ENCODE data around the gene HEPHL1. TPM values are rescaled to one million over a fixed set of nuclear protein-coding genes. Genes with fewer than 3 reads are reported as not detected.

The HEPHL1 gene
- total RNA-seq, 2 donors from 2014 or later, result not detected

DNA sequence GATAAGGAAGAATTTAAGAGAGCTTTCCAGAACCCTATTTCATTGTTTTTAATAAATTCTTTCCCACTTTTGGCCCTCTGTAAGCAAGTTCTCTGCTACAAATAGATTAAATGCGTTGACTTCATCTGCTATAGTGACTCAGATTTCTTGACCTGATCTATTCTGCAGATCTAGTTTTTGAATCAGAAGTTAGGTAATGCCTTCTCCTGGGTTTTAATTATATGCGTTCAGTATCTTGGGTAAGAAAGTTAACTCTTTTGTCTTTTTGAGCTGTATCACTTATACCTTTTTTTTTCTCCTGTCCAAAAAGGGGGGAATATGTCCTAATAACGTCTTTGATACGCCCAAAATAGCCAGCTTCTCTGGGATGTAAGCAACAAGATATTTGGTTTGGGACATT is 2.4 kb upstream of the HEPHL1 start:
- H3K27me3 ChIP-seq (replicated peaks; ENCODE audit: insufficient read depth), result no peaks in the 10 kb centered on the region
- no peak overlapping the region for H3K27ac ChIP-seq
- no peak for ATAC-seq (ENCODE audit: insufficient number of reproducible peaks, low FRiP score, low read depth)
- no peak overlapping the region for H3K4me3 ChIP-seq
- H3K4me1 ChIP-seq (ENCODE audit: control insufficient read depth in 1 of 2, low read depth in 2 of 2), result no peaks in the 10 kb centered on the region
- DNase-seq (ENCODE audit: low spot score), result no peak
- H3K36me3 ChIP-seq, result no peaks in the 10 kb centered on the region
- no peaks in the 10 kb centered on the region for H3K9me3 ChIP-seq
- TF ChIP-seq, protein P1, sequence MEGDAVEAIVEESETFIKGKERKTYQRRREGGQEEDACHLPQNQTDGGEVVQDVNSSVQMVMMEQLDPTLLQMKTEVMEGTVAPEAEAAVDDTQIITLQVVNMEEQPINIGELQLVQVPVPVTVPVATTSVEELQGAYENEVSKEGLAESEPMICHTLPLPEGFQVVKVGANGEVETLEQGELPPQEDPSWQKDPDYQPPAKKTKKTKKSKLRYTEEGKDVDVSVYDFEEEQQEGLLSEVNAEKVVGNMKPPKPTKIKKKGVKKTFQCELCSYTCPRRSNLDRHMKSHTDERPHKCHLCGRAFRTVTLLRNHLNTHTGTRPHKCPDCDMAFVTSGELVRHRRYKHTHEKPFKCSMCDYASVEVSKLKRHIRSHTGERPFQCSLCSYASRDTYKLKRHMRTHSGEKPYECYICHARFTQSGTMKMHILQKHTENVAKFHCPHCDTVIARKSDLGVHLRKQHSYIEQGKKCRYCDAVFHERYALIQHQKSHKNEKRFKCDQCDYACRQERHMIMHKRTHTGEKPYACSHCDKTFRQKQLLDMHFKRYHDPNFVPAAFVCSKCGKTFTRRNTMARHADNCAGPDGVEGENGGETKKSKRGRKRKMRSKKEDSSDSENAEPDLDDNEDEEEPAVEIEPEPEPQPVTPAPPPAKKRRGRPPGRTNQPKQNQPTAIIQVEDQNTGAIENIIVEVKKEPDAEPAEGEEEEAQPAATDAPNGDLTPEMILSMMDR (IDR thresholded peaks at IDR 0.05), result no peak

DNA sequence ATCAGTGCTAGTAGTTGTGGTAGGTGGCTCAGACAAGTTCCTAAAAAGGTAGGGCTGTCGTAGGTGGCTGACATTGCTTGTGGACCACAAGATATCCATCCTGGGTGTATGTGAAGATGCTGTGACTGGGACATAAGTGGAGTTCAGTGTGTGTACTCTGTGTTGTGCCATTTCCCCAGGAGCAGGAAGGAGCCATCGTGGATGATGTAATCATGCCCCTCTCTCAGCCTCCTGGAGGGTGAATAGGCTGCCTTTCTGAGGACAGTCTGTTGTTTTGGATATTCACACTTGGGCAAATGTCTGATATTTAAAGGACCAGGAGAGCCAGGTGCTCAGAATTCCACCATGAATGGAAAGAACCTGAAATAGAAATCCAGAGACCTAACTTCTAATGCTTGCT is 2.7 kb downstream of the HEPHL1 start:
- Histone ChIP-seq H3K4me3 (no peak overlapping the region), H3K27me3 (replicated peaks; ENCODE audit: insufficient read depth) (no peaks in the 10 kb centered on the region), H3K27ac (no peak overlapping the region), H3K9me3 (peaks cover 6% of the 10 kb centered on the region), H3K4me1 (ENCODE audit: control insufficient read depth in 1 of 2, low read depth in 2 of 2) (no peaks in the 10 kb centered on the region), H3K36me3 (no peaks in the 10 kb centered on the region)
- ATAC-seq (ENCODE audit: insufficient number of reproducible peaks, low FRiP score, low read depth) (no peak), DNase-seq (ENCODE audit: low spot score) (no peak)
- TF ChIP-seq, protein P1 (IDR thresholded peaks at IDR 0.05), result no peak

DNA sequence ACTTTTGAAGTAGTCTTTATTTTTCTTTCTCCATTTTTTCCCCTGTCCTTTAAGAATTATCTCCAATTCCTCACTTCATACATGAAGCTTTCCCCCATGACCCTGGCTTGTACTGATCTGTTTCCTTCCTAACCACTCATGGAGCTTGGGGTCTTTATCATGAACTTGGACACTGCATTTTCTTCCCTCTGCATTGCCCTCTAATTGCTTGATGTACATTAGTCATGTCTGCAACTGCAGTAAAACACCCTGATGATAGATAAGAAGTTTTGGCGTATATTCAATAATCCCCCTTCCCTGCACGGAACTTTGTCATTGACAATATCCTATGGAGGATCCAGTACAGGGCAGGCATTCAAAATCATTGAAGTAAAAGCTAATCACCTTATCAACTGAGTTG is 3.4 kb downstream of the HEPHL1 start:
- H3K36me3 ChIP-seq, result no peaks in the 10 kb centered on the region
- peaks cover 6% of the 10 kb centered on the region for H3K9me3 ChIP-seq
- H3K27me3 ChIP-seq (replicated peaks; ENCODE audit: insufficient read depth), result no peaks in the 10 kb centered on the region
- H3K4me3 ChIP-seq, result no peak overlapping the region
- H3K4me1 ChIP-seq (ENCODE audit: control insufficient read depth in 1 of 2, low read depth in 2 of 2), result no peaks in the 10 kb centered on the region
- ATAC-seq (ENCODE audit: insufficient number of reproducible peaks, low FRiP score, low read depth) (no peak), DNase-seq (ENCODE audit: low spot score) (no peak)
- TF ChIP-seq, protein P1 (IDR thresholded peaks at IDR 0.05), result no peak
- no peak overlapping the region for H3K27ac ChIP-seq

DNA sequence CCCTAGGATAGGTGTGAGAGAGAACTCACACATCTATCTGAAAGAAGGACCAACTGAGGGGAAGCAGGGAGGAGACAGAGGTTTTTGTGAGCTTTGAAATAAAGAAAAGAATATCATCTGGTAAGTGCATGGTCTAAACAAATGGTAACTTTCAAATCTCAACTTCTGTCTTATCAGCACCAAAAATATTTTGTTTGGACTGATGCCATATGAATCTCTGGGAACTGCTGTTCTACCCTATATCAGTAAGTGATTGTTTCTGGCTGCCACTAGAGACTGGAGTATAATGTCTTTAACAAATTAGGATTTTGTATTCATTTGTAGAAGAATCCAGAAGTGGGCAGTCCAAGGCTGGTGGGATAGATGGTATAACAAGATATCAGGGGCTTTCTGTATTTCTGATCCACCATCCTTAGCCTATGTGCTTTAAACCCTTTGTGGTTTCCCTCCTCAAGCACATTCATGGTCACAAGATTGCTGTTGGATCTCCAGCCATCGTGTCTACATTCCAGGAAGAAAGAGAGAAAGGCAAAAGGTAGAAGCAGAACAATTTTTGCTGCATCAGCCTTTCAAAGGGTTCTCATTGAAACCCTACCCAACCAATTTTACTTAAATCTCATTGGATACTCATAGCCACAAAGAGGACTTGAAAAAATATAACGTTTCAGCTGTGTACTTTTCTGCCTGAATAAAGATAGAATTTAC is 4.7 kb downstream of the HEPHL1 start:
- Histone ChIP-seq H3K4me3 (no peak overlapping the region), H3K27me3 (replicated peaks; ENCODE audit: insufficient read depth) (no peaks in the 10 kb centered on the region), H3K9me3 (peaks cover 6% of the 10 kb centered on the region), H3K36me3 (no peaks in the 10 kb centered on the region), H3K4me1 (ENCODE audit: control insufficient read depth in 1 of 2, low read depth in 2 of 2) (no peaks in the 10 kb centered on the region), H3K27ac (no peak overlapping the region)
- DNase-seq (ENCODE audit: low spot score) (no peak), ATAC-seq (ENCODE audit: insufficient number of reproducible peaks, low FRiP score, low read depth) (no peak)
- TF ChIP-seq, protein P1 (IDR thresholded peaks at IDR 0.05), result no peak

DNA sequence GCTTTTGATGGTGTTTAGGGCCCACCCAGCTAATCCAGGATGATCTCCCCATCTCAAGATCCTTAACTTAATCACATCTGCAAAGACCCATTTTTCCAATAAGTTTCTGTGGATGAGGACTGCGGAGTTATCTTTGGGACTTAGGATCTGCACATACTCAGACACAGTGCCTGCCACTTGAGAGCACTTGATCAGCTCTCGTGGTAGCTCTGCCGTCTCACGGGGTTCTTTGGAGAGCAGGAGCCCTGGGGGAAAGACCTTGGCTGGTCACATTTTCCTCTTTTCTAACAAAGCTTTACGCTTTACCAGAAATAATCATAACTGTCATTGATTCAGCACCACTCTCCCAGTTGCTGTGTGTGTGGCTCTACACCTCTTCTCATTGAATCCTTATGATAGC is 6.1 kb downstream of the HEPHL1 start:
- DNase-seq (ENCODE audit: low spot score) (no peak), ATAC-seq (ENCODE audit: insufficient number of reproducible peaks, low FRiP score, low read depth) (no peak)
- no peak overlapping the region for H3K4me3 ChIP-seq
- H3K27ac ChIP-seq, result no peak overlapping the region
- TF ChIP-seq, protein P1 (IDR thresholded peaks at IDR 0.05), result no peak
- H3K9me3 ChIP-seq, result peaks cover 6% of the 10 kb centered on the region
- H3K36me3 ChIP-seq, result no peaks in the 10 kb centered on the region
- no peaks in the 10 kb centered on the region for H3K4me1 ChIP-seq (ENCODE audit: control insufficient read depth in 1 of 2, low read depth in 2 of 2)
- H3K27me3 ChIP-seq (replicated peaks; ENCODE audit: insufficient read depth), result no peaks in the 10 kb centered on the region
